Naive thymus-derived CD8-positive, alpha-beta T cell (primary cell): ENCODE results near the gene TSPAN14. TPM values are rescaled to one million over a fixed set of nuclear protein-coding genes. Genes with fewer than 3 reads are reported as not detected.

Source experiments
- ATAC-seq, 2 donors: fragments of 150-1000 bp; cut with Tn5 transposase in 1 of 2; sonication (Bioruptor Pico), chemical (Tn5 transposase) in 1 of 2; 1 replicate in 1 of 2; 2 replicates in 1 of 2; pipeline ENCODE4 v1.10.0; 2021; ENCODE audit warnings: mild to moderate bottlenecking in 2 of 2, moderate library complexity in 2 of 2
- POLR2A ChIA-PET: fragments of 350-600 bp; sonication (Branson Sonifier 250); formaldehyde crosslinking; loops from one replicate; lab custom pipeline; 2021; ENCODE audit warnings: antibody characterized with exemption; lab: Charles Lee
- DNase-seq, 10 donors: peaks; one replicate each; pipeline versions ENCODE4 v3.0.0 to v3.0.0-alpha.2; 2020 to 2022
- H3K27ac Mint-ChIP-seq, 10 donors: one replicate each; pipeline ENCODE4 v1.8.0; 2020 to 2022; ENCODE audit warnings: mild to moderate bottlenecking in 10 of 10, mixed read lengths in 10 of 10, moderate library complexity in 4 of 10, inconsistent platforms in 1 of 10
- H3K27me3 Mint-ChIP-seq, 5 donors: one replicate each; pipeline ENCODE4 v1.8.0; 2021 to 2022; ENCODE audit warnings: mixed read lengths in 5 of 5
- H3K36me3 Mint-ChIP-seq, 3 donors: one replicate each; pipeline ENCODE4 v1.8.0; 2020 to 2022; ENCODE audit warnings: mixed read lengths in 3 of 3, mild to moderate bottlenecking in 2 of 3, inconsistent platforms in 1 of 3
- H3K4me1 Mint-ChIP-seq, 4 donors: one replicate each; pipeline ENCODE4 v1.8.0; 2021 to 2022; ENCODE audit warnings: mixed read lengths in 4 of 4
- H3K4me3 Mint-ChIP-seq, 10 donors: one replicate each; pipeline ENCODE4 v1.8.0; 2020 to 2022; ENCODE audit warnings: mild to moderate bottlenecking in 10 of 10, mixed read lengths in 10 of 10, moderate library complexity in 6 of 10, inconsistent platforms in 1 of 10
- H3K9me3 Mint-ChIP-seq, 9 donors: one replicate each; pipeline ENCODE4 v1.8.0; 2020 to 2022; ENCODE audit warnings: mixed read lengths in 9 of 9, mild to moderate bottlenecking in 3 of 9, inconsistent platforms in 1 of 9, moderate library complexity in 1 of 9
- polyA plus RNA-seq, 3 donors: library from polyadenylated mRNA; unstranded; fragments of 300-500 nt; fragmentation: Illumina TruSeq; gene quantifications; one replicate each; pipeline ENCODE4 v1.2.3, GENCODE V29; 2021
- total RNA-seq, 8 experiments: library from RNA in 2 of 8; stranded (reverse) in 2 of 8; gene quantifications; one replicate each; pipeline ENCODE4 v1.2.3 and lab custom pipeline; 2021 to 2026

The TSPAN14 gene
- total and polyA plus RNA-seq, 5 experiments from 2014 or later, result 152 to 293 (median 163) TPM

DNA sequence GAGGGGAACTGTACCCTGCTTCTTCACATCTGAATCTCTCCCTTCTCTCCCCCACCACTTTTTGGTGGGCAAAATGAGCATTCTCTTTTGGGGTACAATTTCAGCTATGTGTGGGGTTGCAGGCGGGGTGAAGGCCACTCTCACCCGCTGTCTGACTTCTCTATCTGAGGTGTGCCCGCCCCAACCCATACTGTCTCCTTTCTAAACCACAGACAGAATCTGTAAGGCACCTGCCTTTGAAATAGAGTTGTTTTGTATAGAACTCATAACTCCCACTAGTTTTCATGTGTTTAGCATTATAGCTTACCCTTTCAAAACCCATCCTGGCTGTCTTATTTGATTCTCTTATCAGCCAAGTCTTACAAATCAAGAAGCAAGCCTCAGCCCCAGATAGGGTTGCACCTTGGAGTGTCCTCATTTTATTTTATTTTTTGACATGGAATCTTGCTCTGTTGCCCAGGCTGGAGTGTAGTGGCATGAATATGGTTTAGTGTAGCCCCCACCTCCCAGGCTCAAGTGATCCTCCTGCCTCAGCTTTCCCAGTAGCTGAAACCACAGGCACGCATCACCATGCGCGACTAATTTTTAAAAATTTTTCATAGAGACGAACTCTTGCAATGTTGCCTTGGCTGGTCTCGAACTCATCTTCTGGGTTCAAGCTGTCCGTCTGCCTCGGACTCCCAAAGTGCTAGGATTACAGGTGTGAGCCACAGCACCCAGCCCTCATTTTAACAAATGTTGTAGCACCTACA lies 11.9 kb downstream of the TSPAN14 start:
- Mint-ChIP-seq H3K4me3 (peak overlapping the region in 9 of 10 donors; percentile 85 to 99 (median 88)), H3K4me1 (peaks cover 53 to 98% (median 93%) of the 10 kb centered on the region in 4 donors), H3K27ac (peak overlapping the region; percentile 91 to 100 (median 97)), H3K27me3 (no peaks in the 10 kb centered on the region), H3K36me3 (peaks cover 5 to 25% (median 6%) of the 10 kb centered on the region in 3 donors), H3K9me3 (no peaks in the 10 kb centered on the region)
- ATAC-seq, result peak; percentile 76 to 82
- DNase-seq, result peak; percentile 31 to 84 (median 66)
- POLR2A ChIA-PET, result interaction anchor here (0.7 to 37.5 kb wide), 8 partner anchors 11 to 1022 kb away, joined by 3 to 914 read pairs (median 22); partner anchors contain the start of gene TSPAN14

DNA sequence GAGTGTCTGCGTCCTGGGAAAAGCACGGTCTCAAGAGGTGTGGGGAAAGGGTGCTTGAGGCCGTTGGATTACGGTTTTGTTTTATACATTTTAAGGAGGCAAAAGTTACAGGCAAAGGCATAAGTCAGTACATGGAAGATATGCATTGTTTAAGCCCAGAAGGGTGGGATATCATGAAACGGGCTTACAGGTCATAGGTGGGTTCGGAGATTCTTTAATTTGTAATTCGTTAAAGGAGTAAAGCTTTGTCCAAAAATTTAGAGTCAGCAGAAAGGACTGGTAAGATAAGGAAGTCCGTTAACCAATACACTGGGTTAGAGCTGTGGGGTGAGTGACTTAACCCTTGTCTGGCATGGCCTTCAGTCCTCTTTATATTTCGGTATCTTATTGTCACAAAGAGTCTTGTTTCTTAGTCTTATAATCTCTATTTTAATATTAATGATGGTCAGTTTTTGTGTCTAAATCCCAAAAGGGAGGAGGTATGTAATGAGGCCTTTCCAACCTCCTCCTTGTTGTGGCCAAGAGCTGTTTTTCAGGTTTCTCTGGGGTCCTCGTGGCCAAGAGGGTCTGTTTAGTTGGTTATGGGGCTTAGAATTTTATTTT lies 12.7 kb downstream of the TSPAN14 start:
- H3K27ac Mint-ChIP-seq, result peak overlapping the region; percentile 91 to 100 (median 97)
- H3K9me3 Mint-ChIP-seq, result no peaks in the 10 kb centered on the region
- POLR2A ChIA-PET, result interaction anchor here (0.6 to 37.5 kb wide), 7 partner anchors 10 to 1022 kb away, joined by 3 to 914 read pairs (median 38); partner anchors contain the start of gene TSPAN14
- DNase-seq, result no peak
- ATAC-seq, result no peak
- H3K27me3 Mint-ChIP-seq, result no peaks in the 10 kb centered on the region
- peaks cover 53 to 98% (median 93%) of the 10 kb centered on the region in 4 donors for H3K4me1 Mint-ChIP-seq
- H3K36me3 Mint-ChIP-seq, result peaks cover 5 to 25% (median 8%) of the 10 kb centered on the region in 3 donors
- peak overlapping the region in 9 of 10 donors; percentile 85 to 99 (median 93) for H3K4me3 Mint-ChIP-seq

DNA sequence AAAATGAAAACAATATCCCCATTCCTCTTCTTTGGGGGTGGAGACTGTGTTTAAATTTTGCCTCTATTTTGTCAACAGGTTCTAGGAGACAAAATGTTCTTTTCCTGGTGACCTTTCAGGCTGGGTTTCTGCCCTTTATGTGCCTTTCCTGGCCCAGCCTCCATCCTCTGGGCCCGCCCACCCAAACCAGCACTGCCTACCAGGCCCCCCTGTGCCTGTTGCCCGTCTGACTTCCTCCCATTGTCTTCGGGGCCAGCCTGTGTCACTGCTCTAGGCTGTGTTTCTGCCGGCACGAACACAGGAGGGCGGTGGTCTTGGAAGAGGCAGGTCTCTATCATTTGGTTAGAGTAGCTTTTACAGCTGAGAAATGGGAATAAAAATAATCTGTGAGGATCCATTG lies 13.9 kb downstream of the TSPAN14 start:
- H3K27ac Mint-ChIP-seq, result peak overlapping the region; percentile 91 to 100 (median 97)
- H3K4me3 Mint-ChIP-seq, result peak overlapping the region in 9 of 10 donors; percentile 85 to 99 (median 93)
- H3K36me3 Mint-ChIP-seq, result peaks cover 5 to 29% (median 8%) of the 10 kb centered on the region in 3 donors
- peaks cover 51 to 98% (median 93%) of the 10 kb centered on the region in 4 donors for H3K4me1 Mint-ChIP-seq
- DNase-seq, result peak in 9 of 10 donors; percentile 44 to 84 (median 74)
- POLR2A ChIA-PET, result interaction anchor here (0.7 to 37.5 kb wide), 8 partner anchors 9 to 1318 kb away, joined by 3 to 914 read pairs (median 22); partner anchors contain the start of genes PRXL2A and TSPAN14
- H3K9me3 Mint-ChIP-seq, result no peaks in the 10 kb centered on the region
- ATAC-seq, result peak; percentile 41 to 67
- no peaks in the 10 kb centered on the region for H3K27me3 Mint-ChIP-seq

DNA sequence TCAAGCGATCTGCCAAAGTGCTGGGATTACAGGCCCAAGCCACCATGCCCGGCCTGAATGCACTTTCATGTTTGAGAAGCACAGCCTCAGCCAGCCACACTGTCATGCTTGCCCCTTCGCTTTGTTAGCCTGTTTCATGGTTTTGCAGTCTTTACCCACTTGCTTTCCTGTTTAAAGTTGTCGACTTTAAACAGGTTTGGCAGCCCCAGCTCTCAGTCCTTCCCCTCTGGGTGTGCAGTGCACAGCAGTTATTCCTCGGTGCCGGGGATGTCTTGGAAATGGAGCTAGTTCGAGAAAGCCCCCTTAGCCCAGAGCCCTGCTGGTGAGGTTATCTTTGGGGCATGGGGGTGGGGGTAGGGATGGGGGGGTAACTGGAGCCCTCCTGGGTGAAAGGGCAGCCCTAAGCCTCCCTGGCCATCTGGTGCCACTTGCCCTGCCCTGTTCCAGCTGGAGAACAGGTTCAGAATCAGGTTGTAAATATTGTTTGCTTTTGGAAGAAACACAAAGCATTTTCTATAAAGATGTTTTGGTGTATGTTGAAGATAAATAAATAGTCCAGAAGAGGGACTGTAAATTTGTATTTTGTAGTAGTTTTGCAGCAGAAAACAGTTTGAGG lies 14.8 kb downstream of the TSPAN14 start:
- Mint-ChIP-seq H3K9me3 (no peaks in the 10 kb centered on the region), H3K27ac (peak overlapping the region; percentile 91 to 100 (median 97)), H3K27me3 (no peaks in the 10 kb centered on the region), H3K36me3 (peaks cover 5 to 27% (median 8%) of the 10 kb centered on the region in 3 donors), H3K4me3 (peak overlapping the region in 9 of 10 donors; percentile 85 to 99 (median 93)), H3K4me1 (peaks cover 46 to 98% (median 93%) of the 10 kb centered on the region in 4 donors)
- peak; percentile 13 for ATAC-seq
- POLR2A ChIA-PET, result interaction anchor here (0.9 to 37.5 kb wide), 7 partner anchors 9 to 281 kb away, joined by 3 to 914 read pairs (median 38); partner anchors contain the start of genes PRXL2A and TSPAN14
- peak in 3 of 10 donors; percentile 32 to 52 (median 48) for DNase-seq

GRCh38 chr10:80470266-80470665 lies 16.2 kb downstream of the TSPAN14 start:
- Mint-ChIP-seq H3K4me3 (peak overlapping the region in 9 of 10 donors; percentile 60 to 99 (median 86)), H3K9me3 (no peaks in the 10 kb centered on the region), H3K27ac (peak overlapping the region; percentile 84 to 99 (median 94)), H3K4me1 (peaks cover 50 to 100% (median 93%) of the 10 kb centered on the region in 4 donors), H3K27me3 (no peaks in the 10 kb centered on the region), H3K36me3 (peaks cover 5 to 36% (median 12%) of the 10 kb centered on the region in 3 donors)
- ATAC-seq (no peak), DNase-seq (no peak)
- POLR2A ChIA-PET, result interaction anchor here (1.6 to 37.5 kb wide), 4 partner anchors 15 to 35 kb away, joined by 7 to 914 read pairs (median 512); partner anchors contain the start of gene TSPAN14

- Mint-ChIP-seq H3K27me3 (no peaks in the 10 kb centered on the region), H3K4me1 (peaks cover 47 to 99% (median 93%) of the 10 kb centered on the region in 4 donors), H3K27ac (peak overlapping the region; percentile 84 to 99 (median 94)), H3K36me3 (peaks cover 5 to 42% (median 12%) of the 10 kb centered on the region in 3 donors), H3K4me3 (peak overlapping the region in 9 of 10 donors; percentile 72 to 99 (median 86)), H3K9me3 (no peaks in the 10 kb centered on the region)
- ATAC-seq, result peak in 1 of 2 donors; percentile 3
- POLR2A ChIA-PET, result interaction anchor here (0.6 to 37.5 kb wide), 5 partner anchors 16 to 53 kb away, joined by 3 to 914 read pairs (median 382); partner anchors contain the start of gene TSPAN14
- DNase-seq, result no peak
Observed at GRCh38 chr10:80471001-80471400, 16.9 kb downstream of the TSPAN14 start.

DNA sequence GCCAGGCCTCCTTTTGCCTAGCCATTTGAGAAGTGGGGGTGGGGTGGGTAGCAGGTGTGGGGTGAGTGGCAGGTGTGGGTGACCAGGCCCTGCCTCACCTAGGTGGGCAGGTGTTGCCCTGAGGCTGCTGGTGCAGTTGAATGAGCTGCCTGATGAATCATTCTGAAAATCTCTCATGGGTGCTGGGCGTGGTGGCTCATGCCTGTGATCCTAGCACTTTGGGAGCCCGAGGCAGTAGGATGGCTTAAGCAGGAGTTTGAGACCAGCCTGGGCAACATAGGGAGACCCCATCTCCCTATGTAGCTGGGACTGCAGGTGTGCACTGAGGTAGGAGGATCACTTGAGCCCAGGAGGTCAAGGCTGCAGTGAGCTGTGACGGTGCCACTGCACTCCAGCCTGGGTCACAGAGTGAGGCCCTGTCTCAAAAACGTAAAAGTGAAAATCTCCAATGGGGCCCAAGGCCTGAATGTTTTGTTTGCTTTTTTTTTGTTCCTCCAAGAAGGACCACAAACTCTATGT lies 17.7 kb downstream of the TSPAN14 start:
- H3K36me3 Mint-ChIP-seq, result peaks cover 5 to 44% (median 12%) of the 10 kb centered on the region in 3 donors
- H3K27me3 Mint-ChIP-seq, result no peaks in the 10 kb centered on the region
- peak overlapping the region; percentile 84 to 99 (median 94) for H3K27ac Mint-ChIP-seq
- ATAC-seq (peak in 1 of 2 donors; percentile 8), DNase-seq (peak in 1 of 10 donors; percentile 36)
- peak overlapping the region in 9 of 10 donors; percentile 72 to 99 (median 86) for H3K4me3 Mint-ChIP-seq
- POLR2A ChIA-PET, result interaction anchor here (0.6 to 37.5 kb wide), 6 partner anchors 15 to 64 kb away, joined by 3 to 914 read pairs (median 194); partner anchors contain the start of gene TSPAN14
- H3K4me1 Mint-ChIP-seq, result peaks cover 43 to 96% (median 89%) of the 10 kb centered on the region in 4 donors
- H3K9me3 Mint-ChIP-seq, result no peaks in the 10 kb centered on the region

GRCh38 chr10:80472234-80473095 lies 18.4 kb downstream of the TSPAN14 start:
- peaks cover 0 to 2% (median 0%) of the 10 kb centered on the region in 9 donors for H3K9me3 Mint-ChIP-seq
- H3K27me3 Mint-ChIP-seq, result no peaks in the 10 kb centered on the region
- H3K27ac Mint-ChIP-seq, result peak overlapping the region; percentile 84 to 99 (median 94)
- POLR2A ChIA-PET, result interaction anchor here (0.6 to 37.5 kb wide), 7 partner anchors 15 to 75 kb away, joined by 3 to 914 read pairs (median 6); partner anchors contain the start of gene TSPAN14
- H3K4me3 Mint-ChIP-seq, result peak overlapping the region in 9 of 10 donors; percentile 72 to 99 (median 86)
- H3K4me1 Mint-ChIP-seq, result peaks cover 46 to 96% (median 89%) of the 10 kb centered on the region in 4 donors
- DNase-seq, result peak in 1 of 10 donors; percentile 27
- peak; percentile 49 to 61 for ATAC-seq
- peaks cover 9 to 51% (median 16%) of the 10 kb centered on the region in 3 donors for H3K36me3 Mint-ChIP-seq

GRCh38 chr10:80473096-80473657 lies 19.1 kb downstream of the TSPAN14 start:
- POLR2A ChIA-PET, result interaction anchor here (0.7 to 37.5 kb wide), 6 partner anchors 14 to 76 kb away, joined by 3 to 914 read pairs (median 194); partner anchors contain the start of gene TSPAN14
- no peak for DNase-seq
- Mint-ChIP-seq H3K4me3 (peak overlapping the region in 9 of 10 donors; percentile 72 to 99 (median 86)), H3K4me1 (peaks cover 48 to 96% (median 89%) of the 10 kb centered on the region in 4 donors), H3K9me3 (peaks cover 0 to 5% (median 3%) of the 10 kb centered on the region in 9 donors), H3K27me3 (no peaks in the 10 kb centered on the region), H3K27ac (peak overlapping the region; percentile 84 to 99 (median 94)), H3K36me3 (peaks cover 15 to 56% (median 23%) of the 10 kb centered on the region in 3 donors)
- peak in 1 of 2 donors; percentile 11 for ATAC-seq
